Neural crest cell (in vitro differentiated cells): ENCODE results near the gene TBC1D19. TPM values are rescaled to one million over a fixed set of nuclear protein-coding genes. Genes with fewer than 3 reads are reported as not detected.

Source experiments
- DNase-seq: peaks from one replicate; pipeline ENCODE4 v3.0.0; 2021; ENCODE audit warnings: low read depth, mixed read lengths, low spot score
- H3K27ac Mint-ChIP-seq: one replicate; pipeline ENCODE4 v1.8.0; 2021; ENCODE audit warnings: mild to moderate bottlenecking, mixed read lengths; ENCODE audit not compliant: unreplicated experiment
- H3K27me3 Mint-ChIP-seq: 2 replicates; pipeline ENCODE4 v1.8.0; 2021; ENCODE audit warnings: low read depth, mild to moderate bottlenecking, mixed read lengths
- H3K36me3 Mint-ChIP-seq: 2 replicates; pipeline ENCODE4 v1.8.0; 2021; ENCODE audit warnings: low read depth, mild to moderate bottlenecking, mixed read lengths
- H3K4me1 Mint-ChIP-seq: 2 replicates; pipeline ENCODE4 v1.8.0; 2021; ENCODE audit warnings: mixed read lengths
- H3K4me3 Mint-ChIP-seq: one replicate; pipeline ENCODE4 v1.8.0; 2021; ENCODE audit warnings: mild to moderate bottlenecking, mixed read lengths
- H3K9me3 Mint-ChIP-seq: 2 replicates; pipeline ENCODE4 v1.8.0; 2021; ENCODE audit warnings: mixed read lengths
- CTCF ChIP-seq: fragments of 200-600 bp; sonication (generic); conservative IDR thresholded peaks from 2 replicates; pipeline ENCODE4 v1.5.0; 2021; ENCODE audit warnings: antibody characterized with exemption, mild to moderate bottlenecking
- total RNA-seq: library from RNA; stranded (reverse); gene quantifications from 2 replicates; pipeline ENCODE4 v1.2.1, GENCODE V29; 2021

TBC1D19 gene
- total RNA-seq, 1 donor from 2014 or later, result 9.2 TPM

GRCh38 chr4:26701095-26701494, 117.2 kb downstream of the TBC1D19 start:
- no peak for TF ChIP-seq CTCF
- DNase-seq, result no peak
- peaks cover 10% of the 10 kb centered on the region for H3K9me3 Mint-ChIP-seq
- no peaks in the 10 kb centered on the region for H3K27me3 Mint-ChIP-seq
- H3K27ac Mint-ChIP-seq, result no peak overlapping the region
- H3K4me3 Mint-ChIP-seq, result no peak overlapping the region
- H3K4me1 Mint-ChIP-seq, result no peaks in the 10 kb centered on the region
- peaks cover 22% of the 10 kb centered on the region for H3K36me3 Mint-ChIP-seq

- DNase-seq, result no peak
- no peaks in the 10 kb centered on the region for H3K4me1 Mint-ChIP-seq
- no peak overlapping the region for H3K4me3 Mint-ChIP-seq
- no peak overlapping the region for H3K27ac Mint-ChIP-seq
- peaks cover 5% of the 10 kb centered on the region for H3K9me3 Mint-ChIP-seq
- no peaks in the 10 kb centered on the region for H3K27me3 Mint-ChIP-seq
- TF ChIP-seq CTCF, result no peak
- peaks cover 16% of the 10 kb centered on the region for H3K36me3 Mint-ChIP-seq
Observed at GRCh38 chr4:26701786-26702227, 117.9 kb downstream of the TBC1D19 start.

- Mint-ChIP-seq H3K4me1 (no peaks in the 10 kb centered on the region), H3K27ac (no peak overlapping the region), H3K36me3 (peaks cover 18% of the 10 kb centered on the region), H3K4me3 (no peak overlapping the region), H3K27me3 (no peaks in the 10 kb centered on the region), H3K9me3 (peaks cover 8% of the 10 kb centered on the region)
- no peak for DNase-seq
- TF ChIP-seq CTCF, result no peak
Observed at GRCh38 chr4:26707342-26707741, 123.5 kb downstream of the TBC1D19 start.

DNA sequence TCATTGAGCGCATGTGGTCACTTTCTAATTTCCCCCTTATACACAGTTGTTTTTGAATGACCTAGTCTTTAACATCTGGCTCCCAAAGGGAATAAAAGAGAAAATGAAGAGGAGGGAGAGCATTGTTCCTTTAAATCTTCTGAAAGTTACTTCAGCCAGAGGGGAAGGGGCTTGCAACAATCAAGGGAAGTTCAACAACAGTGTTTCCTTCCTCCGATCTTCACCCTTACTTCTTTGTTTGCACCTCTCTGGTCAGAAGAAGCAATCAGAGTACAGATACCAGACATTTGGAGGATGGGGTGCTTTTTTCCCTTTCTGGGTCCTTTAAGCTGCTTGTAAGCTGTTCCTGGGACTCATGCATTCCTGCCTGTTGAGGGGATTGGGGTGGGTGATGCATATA, 125.4 kb downstream of the TBC1D19 start:
- Mint-ChIP-seq H3K36me3 (peaks cover 18% of the 10 kb centered on the region), H3K4me3 (no peak overlapping the region)

DNA sequence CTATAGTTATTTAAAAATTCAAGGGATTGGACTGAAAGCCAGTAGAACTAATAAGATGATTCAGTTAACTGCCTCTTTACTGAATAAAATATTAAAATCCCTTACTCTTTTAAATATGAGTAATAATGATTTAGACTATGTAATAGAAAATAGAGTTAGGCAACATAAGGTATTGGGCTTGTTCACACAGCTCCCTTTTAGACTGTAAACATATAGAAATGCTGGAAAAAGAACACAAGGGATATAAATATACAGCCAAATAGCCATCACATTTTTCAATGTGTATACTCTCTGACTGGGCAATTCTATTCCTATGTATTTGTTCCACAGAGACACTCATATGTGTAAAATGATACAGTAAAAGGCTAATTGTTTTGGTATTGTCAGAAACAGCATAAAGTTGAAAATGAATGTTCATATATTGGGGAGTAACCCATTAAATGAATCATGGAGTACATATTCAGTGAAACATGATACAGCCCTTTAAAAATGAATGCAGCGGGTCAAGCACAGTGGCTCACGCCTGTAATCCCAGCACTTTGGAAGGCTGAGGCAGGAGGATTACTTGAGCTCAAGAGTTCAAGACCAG, 129.8 kb downstream of the TBC1D19 start:
- H3K9me3 Mint-ChIP-seq, result peaks cover 3% of the 10 kb centered on the region
- no peak for DNase-seq
- no peak overlapping the region for H3K4me3 Mint-ChIP-seq
- H3K4me1 Mint-ChIP-seq, result no peaks in the 10 kb centered on the region
- no peaks in the 10 kb centered on the region for H3K27me3 Mint-ChIP-seq
- H3K36me3 Mint-ChIP-seq, result peaks cover 15% of the 10 kb centered on the region
- no peak overlapping the region for H3K27ac Mint-ChIP-seq
- no peak for TF ChIP-seq CTCF

More for the DNA sequence above, 125.4 kb downstream of the TBC1D19 start:
- no peaks in the 10 kb centered on the region for H3K27me3 Mint-ChIP-seq
- no peak for DNase-seq
- H3K27ac Mint-ChIP-seq, result no peak overlapping the region
- peaks cover 8% of the 10 kb centered on the region for H3K9me3 Mint-ChIP-seq
- H3K4me1 Mint-ChIP-seq, result no peaks in the 10 kb centered on the region
- TF ChIP-seq CTCF, result no peak
